NOMO-1 (cell line): Measurements from ENCODE around the gene BBX.
"Not testable (repeated sequence)": the region's sequence is repeated elsewhere in the genome, so short reads cannot be mapped to it uniquely, and the experiment has no call there.

Experiments
- DNase-seq, 2 experiments: peaks; one replicate each; lab custom pipeline; 2025; ENCODE audit not compliant: unreplicated experiment in 2 of 2; lab: John Stamatoyannopoulos, UW

The BBX gene

DNA sequence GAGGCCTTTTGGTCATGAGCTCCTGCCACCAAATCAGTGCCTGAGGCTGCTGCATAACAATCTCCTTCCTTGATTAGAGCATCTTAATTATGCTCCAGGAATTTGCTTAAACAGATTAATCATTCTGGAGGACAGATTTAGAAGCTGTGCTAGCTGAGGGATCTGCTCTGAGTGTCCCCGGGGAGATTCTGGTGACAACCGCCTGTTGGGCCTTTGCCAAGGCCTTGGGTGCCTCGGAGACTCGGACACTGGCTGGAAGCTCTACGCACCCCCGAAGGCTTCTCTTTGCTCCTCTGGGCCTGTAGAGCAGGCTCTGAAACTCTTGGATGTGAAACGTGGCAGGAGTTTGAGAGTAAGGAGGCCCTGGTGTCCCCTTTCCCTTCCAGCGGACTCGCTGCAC lies 304.0 kb downstream of the BBX start:
- no peak for DNase-seq

DNA sequence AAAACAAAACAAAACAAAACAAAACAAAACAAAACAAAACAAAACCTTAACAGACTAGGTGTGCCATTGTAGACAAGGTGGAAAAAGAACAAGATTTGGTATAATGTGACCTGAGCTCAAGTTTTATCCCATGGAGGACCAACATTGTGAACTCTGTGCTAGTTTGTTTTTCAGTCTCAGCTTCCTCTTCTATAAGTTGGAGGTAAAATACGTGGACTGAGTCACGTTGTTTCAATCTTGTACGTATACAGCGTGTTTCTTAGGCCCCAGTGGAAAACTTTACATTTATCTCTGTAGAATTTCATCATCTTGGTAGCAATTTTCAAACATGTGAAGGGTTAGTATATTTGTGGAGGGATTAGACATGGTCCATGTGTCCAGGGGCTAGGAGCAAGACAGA lies 306.4 kb downstream of the BBX start:
- no peak for DNase-seq

GRCh38 chr3:107831590-107831989 lies 308.8 kb downstream of the BBX start:
- DNase-seq = no peak

DNA sequence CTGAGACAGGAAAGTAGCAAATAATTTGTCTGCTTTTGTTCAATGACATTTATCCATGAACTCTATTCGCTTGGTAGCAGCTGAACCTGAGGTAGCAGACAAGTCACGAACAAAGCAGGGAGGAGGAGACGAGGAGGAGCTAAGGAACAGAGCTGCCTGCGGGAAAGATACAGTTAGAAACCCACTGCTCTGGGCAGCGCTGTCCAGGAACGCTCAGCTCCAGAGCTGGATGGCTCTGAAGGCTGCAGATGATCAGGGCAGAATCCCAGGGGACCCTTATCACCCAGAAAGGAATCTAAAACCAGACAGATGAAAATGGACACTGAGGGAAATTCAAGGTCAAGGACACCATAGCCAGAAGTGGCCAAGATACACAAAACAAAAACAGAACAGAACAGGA lies 310.3 kb downstream of the BBX start:
- no peak for DNase-seq

- DNase-seq = no peak
Measured at GRCh38 chr3:107833722-107834416, 311.1 kb downstream of the BBX start.

DNA sequence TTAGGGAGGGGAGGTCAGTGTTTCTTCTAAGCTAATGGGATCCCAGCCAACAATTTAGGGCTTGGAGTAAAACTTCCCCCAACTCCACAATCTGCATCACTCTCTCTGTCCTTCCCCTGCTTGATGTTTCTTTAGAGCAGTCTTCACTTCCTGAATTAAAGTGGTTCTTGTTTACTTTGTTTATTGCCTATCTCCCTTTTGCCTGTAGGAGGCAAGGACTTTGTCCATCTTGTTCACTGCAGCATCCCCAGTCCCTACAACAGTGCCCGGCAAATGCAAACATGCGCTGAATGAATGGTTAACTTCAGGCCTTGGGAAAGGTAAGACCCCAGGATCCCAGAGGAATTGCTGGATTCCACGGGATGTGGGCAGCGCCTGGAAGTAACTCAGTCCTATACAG lies 312.2 kb downstream of the BBX start:
- not testable (repeated sequence) for DNase-seq

- no peak for DNase-seq
Measured at GRCh38 chr3:107837895-107838612, 315.3 kb downstream of the BBX start.

DNA sequence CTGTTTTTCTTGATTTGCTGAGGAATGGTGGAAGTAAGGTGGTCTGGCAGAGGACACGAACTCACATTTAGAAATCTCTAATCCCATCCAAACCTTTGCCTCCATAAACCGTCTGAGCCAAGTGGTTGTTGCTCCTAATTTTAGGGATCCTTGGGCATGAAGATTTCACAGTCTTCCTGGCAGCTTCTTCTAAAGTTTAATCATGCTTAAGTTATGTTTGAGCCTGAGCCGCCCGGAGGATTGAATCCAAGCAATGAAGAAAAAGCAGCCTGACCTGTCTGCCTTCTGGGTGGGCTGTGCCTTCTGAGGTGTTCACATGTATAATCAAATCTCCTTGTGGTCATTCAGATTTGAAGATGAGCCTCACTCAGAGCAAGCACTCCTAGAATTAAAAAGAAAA lies 319.1 kb downstream of the BBX start:
- DNase-seq = no peak

- DNase-seq = no peak
Measured at GRCh38 chr3:107842940-107843339, 320.2 kb downstream of the BBX start.

- peak; percentile 66 to 77 for DNase-seq
Measured at GRCh38 chr3:107845380-107846278, 322.9 kb downstream of the BBX start.

DNA sequence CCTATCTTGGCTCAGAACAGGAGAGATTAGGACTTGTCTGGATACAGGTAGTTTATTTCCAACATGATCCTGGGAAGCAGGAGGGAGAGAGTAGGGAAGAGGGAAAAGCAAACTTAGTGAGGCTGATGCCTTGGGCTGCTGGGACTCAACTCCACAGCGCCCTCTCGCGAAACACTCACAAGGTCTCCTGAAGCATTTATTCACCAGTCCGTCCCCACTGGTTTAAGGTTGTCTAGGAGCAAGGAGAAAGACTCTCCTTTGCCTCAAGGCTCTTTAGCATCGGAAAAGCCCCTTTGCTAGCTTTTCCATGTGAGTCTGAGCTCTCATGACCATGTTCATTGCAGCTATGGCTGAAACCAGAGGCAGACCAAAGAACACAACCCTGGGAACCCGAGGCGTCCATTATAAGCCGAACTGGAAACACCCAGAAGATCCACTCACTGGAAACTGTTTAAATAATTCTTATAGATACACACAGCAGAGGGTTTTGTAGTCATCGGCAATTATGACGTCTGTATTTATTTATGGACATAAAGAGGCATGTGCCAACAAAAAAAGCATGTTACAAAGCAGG lies 323.6 kb downstream of the BBX start:
- peak; percentile 58 to 64 for DNase-seq

DNA sequence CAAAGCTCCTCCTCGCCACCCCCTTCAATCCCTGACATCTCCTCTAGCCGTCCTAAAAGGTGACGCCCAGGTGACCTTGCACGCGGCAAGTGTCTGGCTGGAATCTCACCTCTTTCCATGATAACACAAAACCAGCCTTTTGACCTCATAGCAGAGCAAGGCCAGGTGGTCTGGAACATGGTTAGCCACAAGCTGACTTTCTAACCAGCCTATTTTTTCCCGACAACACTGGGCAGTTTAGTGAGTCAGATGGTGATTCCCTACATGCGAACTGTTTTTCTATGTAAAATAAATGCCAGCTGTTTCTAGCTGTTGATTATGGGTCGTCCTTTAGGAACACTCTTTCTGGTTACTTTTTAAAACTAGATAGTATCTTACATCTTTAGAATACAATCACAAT lies 325.0 kb downstream of the BBX start:
- DNase-seq = no peak

DNA sequence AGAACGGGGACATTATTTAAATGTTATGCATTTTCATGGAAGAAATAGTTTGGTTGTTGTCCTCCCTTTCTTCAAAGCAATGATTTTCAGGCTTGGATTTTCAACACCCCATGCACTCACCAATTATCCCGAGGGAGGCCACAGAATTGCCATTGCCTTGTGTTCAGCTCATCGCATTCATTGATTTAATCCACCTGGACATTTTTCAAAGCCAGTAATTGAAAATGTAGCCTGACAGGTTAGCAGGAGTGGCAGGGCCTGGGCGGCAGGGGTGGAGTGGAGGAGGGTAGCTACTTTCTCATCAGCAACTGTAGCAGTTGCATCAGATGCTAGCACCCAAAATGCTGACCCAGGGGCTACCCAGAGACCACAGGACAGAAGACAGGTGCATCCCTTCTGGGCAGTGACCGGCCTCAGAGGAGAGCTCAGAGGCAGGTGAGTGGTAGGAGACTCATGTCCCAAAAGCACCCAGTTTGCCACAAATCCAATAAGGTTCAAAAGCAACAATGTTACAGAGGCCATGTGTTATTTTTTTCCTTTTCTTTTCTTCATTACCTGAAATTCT lies 325.7 kb downstream of the BBX start:
- DNase-seq = no peak

- peak; percentile 55 to 83 for DNase-seq
Measured at GRCh38 chr3:107850681-107851080, 327.9 kb downstream of the BBX start.

- DNase-seq = no peak
Measured at GRCh38 chr3:107853821-107854220, 331.1 kb downstream of the BBX start.

DNA sequence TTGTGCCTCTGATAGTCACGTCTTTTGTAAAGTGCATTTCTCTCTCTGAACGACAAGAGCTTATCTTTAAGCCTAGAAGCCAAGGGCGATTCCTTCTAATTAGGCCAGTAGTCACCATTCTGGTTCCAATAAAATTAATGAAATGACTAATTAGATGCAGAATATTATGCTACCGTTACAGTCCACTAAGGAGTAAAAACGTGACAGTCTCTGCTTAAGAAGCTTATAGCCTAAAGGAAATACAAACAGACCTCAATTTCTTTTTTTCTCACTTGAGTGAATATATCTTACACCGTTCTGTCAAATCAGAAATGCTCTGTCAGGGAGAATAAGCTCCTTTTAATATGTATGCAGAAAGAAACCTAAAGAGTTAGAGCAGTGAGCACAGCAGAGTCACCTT lies 332.0 kb downstream of the BBX start:
- DNase-seq = no peak

DNA sequence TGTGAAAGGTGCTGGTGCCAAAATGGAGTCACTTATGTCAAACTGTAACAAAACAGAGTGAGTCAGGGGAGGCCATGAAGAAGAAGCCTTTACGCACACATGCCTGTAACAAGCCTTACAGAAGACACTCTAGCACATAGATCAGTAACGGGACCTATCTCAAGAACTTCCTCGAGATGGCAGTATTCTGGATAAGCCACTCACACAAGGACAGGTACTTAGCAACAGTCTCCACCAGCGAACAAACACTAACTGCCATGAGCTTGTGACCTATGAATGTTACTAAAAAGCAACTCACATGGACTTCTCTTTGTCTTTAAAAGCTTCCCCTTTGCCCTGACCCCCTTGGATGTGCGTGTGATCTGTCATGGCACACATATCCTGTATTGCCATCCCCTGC lies 332.9 kb downstream of the BBX start:
- DNase-seq = peak; percentile 50 to 89

DNA sequence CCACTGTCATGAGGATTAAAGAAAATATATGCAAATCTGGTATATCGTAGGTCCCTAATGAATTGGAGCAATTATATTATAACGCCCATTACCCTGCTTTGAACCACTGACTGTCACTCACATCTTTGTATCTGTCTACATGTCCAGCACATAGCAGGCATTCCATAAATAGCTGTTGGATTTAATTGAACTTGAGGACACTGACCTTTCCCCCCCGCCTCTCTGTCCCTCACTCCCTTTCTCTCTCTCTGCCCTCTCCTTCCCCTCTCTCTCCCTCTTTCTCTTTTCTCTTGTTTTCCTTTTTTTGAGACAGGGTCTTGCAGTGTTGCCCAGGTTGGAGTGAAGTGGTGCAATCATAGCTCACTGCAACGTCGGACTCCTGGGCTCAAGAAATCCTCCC lies 335.1 kb downstream of the BBX start:
- no peak for DNase-seq

- DNase-seq = no peak
Measured at GRCh38 chr3:107858876-107859275, 336.1 kb downstream of the BBX start.
